GM13976 (cell line): ENCODE measurements around the gene FGF14.

Experiments used
- DNase-seq: peaks from one replicate; pipeline ENCODE4 v3.0.0; 2012; ENCODE audit warnings: low spot score
- CTCF ChIP-seq: IDR thresholded peaks from 2 replicates; pipeline ENCODE4 v1.5.1; 2012; ENCODE audit warnings: borderline replicate concordance, mild to moderate bottlenecking; ENCODE audit not compliant: insufficient read depth; ENCODE audit errors: extremely low read depth, missing control alignments, control extremely low read depth
- in situ Hi-C: fragments of 300-500 bp; cut with MboI; formaldehyde crosslinking; loops from one replicate; pipeline ENCODE4 v1.12.0; 2022; ENCODE audit warnings: low sequenced_read_pairs, mixed read lengths, inconsistent platforms; ENCODE audit not compliant: unreplicated experiment

The FGF14 gene

GRCh38 chr13:102255409-102255808, 146.4 kb downstream of the FGF14 start:
- in situ Hi-C loops, result no loop called here
- TF ChIP-seq CTCF, result no peak
- no peak for DNase-seq

GRCh38 chr13:102251817-102252216, 150.0 kb downstream of the FGF14 start:
- no peak for DNase-seq
- in situ Hi-C loops, result no loop called here
- TF ChIP-seq CTCF, result no peak

- in situ Hi-C loops, result no loop called here
- TF ChIP-seq CTCF, result no peak
- DNase-seq, result no peak
These were observed 151.4 kb downstream of the FGF14 start for GRCh38 chr13:102250448-102250847.

GRCh38 chr13:102244607-102245227, 157.1 kb downstream of the FGF14 start:
- in situ Hi-C loops, result no loop called here
- no peak for DNase-seq
- TF ChIP-seq CTCF, result no peak

- no peak for DNase-seq
- TF ChIP-seq CTCF, result no peak
- in situ Hi-C loops, result no loop called here
These were observed 161.7 kb downstream of the FGF14 start for GRCh38 chr13:102240110-102240509.

GRCh38 chr13:102237230-102237629, 164.6 kb downstream of the FGF14 start:
- no peak for TF ChIP-seq CTCF
- in situ Hi-C loops, result no loop called here

GRCh38 chr13:102236830-102237229, 165.0 kb downstream of the FGF14 start:
- TF ChIP-seq CTCF, result no peak
- DNase-seq, result no peak
- in situ Hi-C loops, result no loop called here

More at GRCh38 chr13:102237230-102237629, 164.6 kb downstream of the FGF14 start:
- no peak for DNase-seq
